ENCODE data around the gene SLC6A7.
"Not testable (repeated sequence)": the region's sequence is repeated elsewhere in the genome, so short reads cannot be mapped to it uniquely, and the experiment has no call there.

Gene SLC6A7

GRCh38 chr5:150233706-150234105 lies 43.8 kb downstream of the SLC6A7 start:
- not testable (repeated sequence) for H3K4me3 ChIP-seq, H3K27ac ChIP-seq

GRCh38 chr5:150234576-150235499 lies 45.0 kb downstream of the SLC6A7 start:
- Histone ChIP-seq H3K27ac (peak overlapping the region in 1 of 21 experiments; percentile 17), H3K4me3 (no peak overlapping the region)

GRCh38 chr5:150235500-150235854 lies 45.6 kb downstream of the SLC6A7 start:
- no peak overlapping the region for H3K4me3 ChIP-seq
- H3K27ac ChIP-seq, result no peak overlapping the region

- Histone ChIP-seq H3K27ac (no peak overlapping the region), H3K4me3 (no peak overlapping the region)
These were observed 46.5 kb downstream of the SLC6A7 start for GRCh38 chr5:150236313-150236712.

- Histone ChIP-seq H3K4me3 (no peak overlapping the region), H3K27ac (no peak overlapping the region)
These were observed 47.3 kb downstream of the SLC6A7 start for GRCh38 chr5:150236981-150237754.

- no peak overlapping the region for H3K27ac ChIP-seq
- H3K4me3 ChIP-seq, result no peak overlapping the region
These were observed 48.8 kb downstream of the SLC6A7 start for GRCh38 chr5:150238646-150239045.

GRCh38 chr5:150239099-150239793 lies 49.4 kb downstream of the SLC6A7 start:
- Histone ChIP-seq H3K4me3 (no peak overlapping the region), H3K27ac (no peak overlapping the region)

GRCh38 chr5:150239794-150240122 lies 49.9 kb downstream of the SLC6A7 start:
- no peak overlapping the region for H3K4me3 ChIP-seq
- no peak overlapping the region for H3K27ac ChIP-seq

GRCh38 chr5:150241298-150242160 lies 51.7 kb downstream of the SLC6A7 start:
- no peak overlapping the region for H3K27ac ChIP-seq
- H3K4me3 ChIP-seq, result no peak overlapping the region

- Histone ChIP-seq H3K4me3 (no peak overlapping the region), H3K27ac (no peak overlapping the region)
These were observed 52.5 kb downstream of the SLC6A7 start for GRCh38 chr5:150242251-150242894.

GRCh38 chr5:150243590-150243989 lies 53.7 kb downstream of the SLC6A7 start:
- Histone ChIP-seq H3K4me3 (no peak overlapping the region), H3K27ac (no peak overlapping the region)

GRCh38 chr5:150244209-150244608 lies 54.3 kb downstream of the SLC6A7 start:
- no peak overlapping the region for H3K27ac ChIP-seq
- no peak overlapping the region for H3K4me3 ChIP-seq

GRCh38 chr5:150245111-150245789 lies 55.4 kb downstream of the SLC6A7 start:
- H3K4me3 ChIP-seq, result no peak overlapping the region
- H3K27ac ChIP-seq, result no peak overlapping the region

GRCh38 chr5:150245808-150246207 lies 55.9 kb downstream of the SLC6A7 start:
- H3K27ac ChIP-seq, result no peak overlapping the region
- no peak overlapping the region for H3K4me3 ChIP-seq

- Histone ChIP-seq H3K4me3 (no peak overlapping the region), H3K27ac (no peak overlapping the region)
These were observed 56.6 kb downstream of the SLC6A7 start for GRCh38 chr5:150246429-150246828.

- H3K27ac ChIP-seq, result no peak overlapping the region
These were observed 57.0 kb downstream of the SLC6A7 start for GRCh38 chr5:150246835-150247234.

GRCh38 chr5:150247726-150248125 lies 57.9 kb downstream of the SLC6A7 start:
- Histone ChIP-seq H3K27ac (no peak overlapping the region), H3K4me3 (no peak overlapping the region)

More at GRCh38 chr5:150246835-150247234, 57.0 kb downstream of the SLC6A7 start:
- H3K4me3 ChIP-seq, result no peak overlapping the region

GRCh38 chr5:150248493-150248892 lies 58.6 kb downstream of the SLC6A7 start:
- H3K4me3 ChIP-seq, H3K27ac ChIP-seq: not testable (repeated sequence)

- no peak overlapping the region for H3K4me3 ChIP-seq
These were observed 59.1 kb downstream of the SLC6A7 start for GRCh38 chr5:150248946-150249345.

More at GRCh38 chr5:150248946-150249345, 59.1 kb downstream of the SLC6A7 start:
- H3K27ac ChIP-seq, result no peak overlapping the region

Data from skin epidermis (tissue), 12 donors.